NCI-H1694 (cell line): ENCODE results near the gene PSMD1.
A peak's percentile ranks its signal among the peaks of the same experiment; 100 is the strongest.
"Not testable (repeated sequence)": the region's sequence is repeated elsewhere in the genome, so short reads cannot be mapped to it uniquely, and the experiment has no call there.

Source experiments
- DNase-seq: peaks from one replicate; lab custom pipeline; 2025; lab: John Stamatoyannopoulos, UW

PSMD1 gene

DNA sequence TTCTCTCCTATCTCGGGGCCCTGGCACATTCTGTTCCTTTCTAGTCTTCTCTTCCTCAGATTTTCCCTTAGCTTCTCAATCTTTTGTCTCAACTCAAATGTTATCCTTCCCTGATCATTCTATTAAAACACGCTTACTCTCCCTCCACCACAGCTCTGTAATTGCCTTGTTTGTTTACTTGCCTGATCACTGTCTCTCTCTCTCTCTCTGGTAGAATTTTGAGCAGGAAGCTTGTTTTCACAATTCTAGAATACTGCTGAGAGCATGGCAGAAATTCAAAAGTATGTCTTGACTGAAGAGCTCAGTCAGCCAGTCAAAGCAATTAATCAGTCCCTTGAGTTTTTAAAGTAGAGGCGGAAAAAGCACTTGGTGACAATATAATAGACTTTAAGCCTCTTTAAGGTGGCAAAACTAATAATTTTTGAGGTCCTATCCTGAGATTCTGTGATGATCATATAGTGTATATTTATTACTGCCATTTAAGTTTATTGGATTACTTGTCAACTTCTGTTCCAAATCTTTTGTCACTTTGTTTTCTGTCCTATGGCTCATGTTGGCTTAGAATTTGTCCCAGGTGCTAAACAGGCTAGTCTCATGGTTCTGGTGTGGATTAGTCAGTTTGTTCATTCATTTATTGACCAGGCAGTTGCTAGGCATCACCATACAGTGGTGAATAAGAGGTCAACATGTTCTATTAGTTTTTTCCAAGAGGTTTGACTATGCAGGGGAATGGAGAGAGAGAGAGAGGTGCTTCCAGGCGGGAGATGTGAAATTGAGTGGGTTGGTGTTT is 2.3 kb downstream of the PSMD1 start:
- DNase-seq, result no peak

DNA sequence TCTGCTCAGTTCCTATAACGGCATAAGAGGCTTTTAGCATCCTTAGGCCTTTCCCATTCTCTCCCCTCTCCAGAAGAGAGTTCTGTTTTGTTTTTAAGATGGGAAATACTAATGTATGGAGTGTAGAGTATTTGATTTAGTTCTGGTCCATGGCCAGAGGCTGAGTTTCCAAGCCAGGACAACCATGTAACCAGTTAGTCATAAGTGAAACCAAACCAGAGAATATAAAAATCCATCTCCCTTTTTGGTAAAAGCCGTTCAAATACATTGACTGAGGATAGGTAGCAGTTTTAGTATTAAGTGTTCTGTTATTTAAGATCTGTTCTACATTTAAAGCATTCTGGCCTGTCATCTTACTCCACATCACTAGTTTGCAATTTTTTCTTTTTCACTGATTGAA is 3.1 kb downstream of the PSMD1 start:
- DNase-seq, result no peak

DNA sequence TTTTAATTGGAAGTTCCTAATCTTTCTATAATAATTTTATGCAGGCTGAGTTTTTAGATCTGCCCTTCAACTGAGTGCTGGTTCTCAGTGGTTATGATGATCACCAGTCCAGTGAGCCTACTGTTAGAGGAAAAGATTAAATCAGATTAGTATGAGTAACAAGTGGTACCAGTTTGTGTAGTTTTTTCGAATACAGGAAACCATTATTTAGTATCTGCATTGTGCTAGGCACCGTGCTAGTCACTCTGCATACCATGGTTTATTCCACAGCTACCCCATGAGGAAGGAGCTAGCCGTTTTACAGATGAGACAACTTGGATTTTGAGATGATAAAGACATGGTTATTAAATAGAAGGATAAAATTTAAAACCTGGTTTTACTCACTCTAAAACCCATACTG is 6.1 kb downstream of the PSMD1 start:
- DNase-seq, result no peak

DNA sequence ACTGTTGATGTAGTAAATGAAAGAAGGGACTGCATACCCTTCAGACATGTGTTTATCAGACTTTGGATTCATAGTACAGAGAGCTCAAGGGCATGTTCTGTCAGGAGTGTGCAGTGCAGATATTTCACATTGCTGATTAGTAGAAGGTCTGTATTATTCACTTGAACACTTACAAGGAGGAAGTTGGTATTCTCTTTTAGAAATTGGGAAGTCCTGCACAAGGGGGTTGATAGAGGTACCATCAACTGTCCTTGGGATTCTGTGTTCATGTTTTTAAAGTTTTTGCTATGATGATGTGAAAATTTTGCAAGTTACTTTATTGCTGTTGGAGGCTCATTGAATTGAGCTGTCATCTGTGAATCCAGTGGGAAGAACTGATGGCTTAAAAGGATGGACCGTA is 6.7 kb downstream of the PSMD1 start:
- DNase-seq, result no peak

DNA sequence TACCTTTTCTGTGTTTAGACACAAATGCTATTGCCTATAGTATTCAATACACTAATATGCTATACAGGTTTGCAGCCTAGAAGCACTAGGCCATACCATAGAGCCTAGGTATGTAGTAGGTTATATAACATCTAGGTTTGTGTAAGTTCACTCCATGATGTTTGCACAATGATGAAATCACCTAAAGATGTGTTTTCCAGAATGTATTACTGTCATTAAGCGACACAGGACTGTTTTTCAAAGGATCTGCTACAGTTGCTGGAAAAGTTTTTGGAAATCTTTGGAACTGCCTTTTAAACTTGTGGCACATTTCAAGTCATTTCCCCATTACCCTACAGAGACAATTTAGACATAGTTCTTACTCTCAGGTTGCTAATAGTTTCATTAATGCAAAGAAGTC is 9.3 kb downstream of the PSMD1 start:
- DNase-seq, result no peak

DNA sequence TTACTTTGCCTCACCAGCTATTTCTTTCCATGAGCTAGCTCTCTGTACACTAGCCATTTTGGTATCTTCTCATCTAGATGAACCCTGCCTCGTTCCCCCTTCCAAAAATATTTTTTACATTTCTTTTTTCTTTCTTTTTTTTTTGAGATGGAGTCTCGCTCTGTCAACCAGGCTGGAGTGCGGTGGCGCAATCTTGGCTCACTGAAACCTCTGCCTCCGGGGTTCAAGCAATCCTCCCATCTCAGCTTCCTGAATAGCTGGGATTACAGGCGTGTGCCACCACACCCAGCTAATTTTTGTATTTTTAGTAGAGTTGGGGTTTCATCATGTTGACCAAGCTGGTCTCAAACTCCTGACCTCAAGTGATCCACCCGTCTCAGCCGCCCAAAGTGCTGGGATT is 10.9 kb downstream of the PSMD1 start:
- DNase-seq, result not testable (repeated sequence)

DNA sequence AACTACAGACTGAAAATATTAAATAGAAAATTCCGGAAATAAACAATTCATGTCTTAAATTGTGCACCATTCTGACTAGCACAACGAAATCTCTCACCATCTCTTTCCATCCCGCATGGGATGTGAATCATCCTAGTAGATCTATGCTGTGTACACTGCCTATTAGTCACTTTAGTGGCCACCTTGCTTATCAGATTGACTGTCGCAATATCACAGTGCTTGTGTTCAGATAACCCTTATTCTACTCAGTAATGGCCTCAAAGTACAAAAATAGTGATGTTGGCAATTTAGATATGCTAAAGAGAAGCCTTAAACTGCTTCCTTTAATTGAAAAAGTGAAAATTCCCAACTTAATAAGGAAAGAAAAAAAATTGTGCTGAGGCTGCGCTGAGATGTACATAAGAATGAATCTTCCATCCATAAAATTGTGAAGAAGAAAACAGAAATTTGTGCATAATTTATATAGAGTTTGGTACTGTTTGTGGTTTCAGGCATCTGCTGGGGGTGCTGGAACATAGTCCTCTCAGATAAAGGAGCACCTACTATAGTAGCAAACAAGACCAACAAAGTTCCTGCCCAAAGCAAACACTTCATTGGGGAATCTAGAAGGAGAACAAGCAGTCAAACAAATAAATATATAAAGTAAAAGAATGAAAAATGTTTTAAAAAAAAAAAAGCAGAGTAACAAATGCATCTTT is 12.0 kb downstream of the PSMD1 start:
- no peak for DNase-seq

DNA sequence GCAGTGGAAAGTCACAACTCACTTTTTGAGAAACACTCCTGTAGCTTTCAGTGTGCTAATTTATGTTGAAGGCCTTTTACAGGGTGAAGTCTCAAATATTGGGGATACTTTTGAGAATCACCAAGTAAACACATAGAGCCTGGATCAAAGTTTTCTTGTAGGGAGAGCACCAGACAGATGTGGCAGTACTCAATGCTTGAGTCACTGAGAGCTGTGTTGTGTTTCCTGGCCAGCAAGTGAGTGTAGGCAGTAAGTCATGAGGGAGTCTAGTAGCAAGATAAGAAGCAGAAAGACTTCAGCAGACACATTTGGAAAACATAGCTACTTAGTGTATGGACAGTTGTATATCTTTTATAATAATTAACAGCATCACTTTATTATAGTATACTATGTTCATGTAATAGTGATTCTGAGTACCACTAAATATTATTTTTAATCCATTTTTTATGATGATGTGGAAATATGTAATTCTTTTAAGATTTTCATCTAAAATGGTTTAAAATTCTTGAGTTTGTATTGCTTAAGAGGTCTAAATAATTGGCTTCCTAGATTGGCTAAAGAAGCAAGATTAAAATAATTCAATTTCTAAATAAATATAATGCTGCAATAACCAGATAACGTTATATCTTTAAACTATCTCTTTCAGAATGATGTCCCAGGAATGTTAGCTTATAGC is 12.8 kb downstream of the PSMD1 start:
- no peak for DNase-seq

DNA sequence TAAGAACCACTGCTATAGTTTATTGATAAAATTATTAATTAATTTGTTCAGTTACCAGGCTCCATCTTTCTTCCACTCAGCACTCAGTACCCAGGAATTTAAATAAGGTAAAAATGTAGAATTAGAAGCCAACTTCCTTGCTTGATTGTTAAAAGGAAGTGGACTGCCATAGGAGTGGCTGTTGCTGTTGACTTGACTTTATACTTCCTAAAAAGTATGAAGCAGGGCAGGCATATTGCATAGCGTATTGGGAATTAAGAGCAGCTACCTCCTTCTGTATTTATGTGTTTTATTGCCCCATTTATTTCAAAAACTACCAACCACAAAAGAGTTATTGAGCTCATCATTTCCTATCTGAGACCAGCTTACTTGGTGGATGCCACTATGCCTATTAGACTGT is 27.9 kb downstream of the PSMD1 start:
- no peak for DNase-seq

DNA sequence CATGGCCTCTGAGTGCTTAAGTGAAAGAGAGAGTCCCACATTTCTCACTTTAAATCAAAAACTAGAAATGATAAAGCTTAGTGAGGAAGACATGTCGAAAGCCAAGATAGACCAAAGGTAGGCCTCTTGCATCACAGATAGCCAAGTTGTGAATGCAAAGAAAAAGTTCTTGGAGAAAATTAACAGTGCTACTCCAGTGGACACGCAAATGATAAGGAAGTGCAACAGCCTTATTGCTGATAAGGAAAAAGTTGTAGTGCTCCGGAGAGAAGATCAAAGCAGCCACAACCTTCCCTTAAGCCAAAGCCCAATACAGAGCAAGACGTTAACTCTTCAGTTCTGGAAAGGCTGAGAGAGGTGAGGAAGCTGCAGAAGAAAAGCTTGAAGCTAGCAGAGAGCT is 32.1 kb downstream of the PSMD1 start:
- no peak for DNase-seq

DNA sequence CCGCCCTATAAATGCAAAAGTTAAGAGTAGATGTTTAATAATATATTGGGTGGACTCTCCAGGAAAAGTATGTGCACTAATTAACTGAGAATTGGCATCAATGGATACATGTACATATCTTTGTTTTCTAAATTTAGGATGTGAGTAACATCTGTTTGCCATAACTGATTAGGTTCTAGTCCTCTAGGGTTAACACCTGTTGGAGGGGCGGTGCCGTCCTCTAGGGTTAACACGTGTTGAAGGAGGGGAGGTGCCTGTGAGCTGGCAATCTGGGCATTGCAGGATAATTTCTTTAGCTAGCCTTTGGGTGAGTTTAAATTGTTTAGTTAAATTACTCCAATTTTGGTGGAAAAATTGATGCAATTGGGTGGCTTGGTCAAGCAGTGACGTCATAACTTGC is 37.3 kb downstream of the PSMD1 start:
- no peak for DNase-seq

DNA sequence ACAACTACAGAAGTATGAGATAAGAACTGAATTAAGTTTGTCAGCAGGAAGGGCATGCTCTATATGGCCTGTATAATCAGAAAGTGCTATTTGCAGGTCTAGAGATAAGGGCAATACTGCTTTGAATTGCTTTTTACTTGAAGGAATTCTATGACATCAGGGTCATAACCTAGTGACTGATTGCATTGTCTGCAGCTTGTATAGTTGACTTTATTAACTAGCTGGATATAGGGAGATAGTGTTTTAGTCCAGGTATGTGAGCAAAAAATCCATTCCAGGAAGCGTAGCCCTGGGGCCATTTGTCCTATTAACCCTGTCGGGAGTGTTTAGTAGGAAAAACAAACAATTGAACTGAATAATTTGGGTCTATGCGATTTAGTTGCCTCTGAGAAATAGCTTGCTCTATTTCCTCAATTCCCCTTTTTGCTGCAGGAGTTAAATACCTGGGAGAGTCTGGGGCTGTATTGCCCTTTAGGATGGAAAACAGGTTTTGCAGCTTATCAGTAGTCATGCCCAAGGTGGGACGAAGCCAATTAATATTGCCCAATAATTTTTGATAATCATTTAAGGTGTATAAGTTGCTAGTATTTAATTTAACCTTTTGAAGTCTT is 38.2 kb downstream of the PSMD1 start:
- no peak for DNase-seq

DNA sequence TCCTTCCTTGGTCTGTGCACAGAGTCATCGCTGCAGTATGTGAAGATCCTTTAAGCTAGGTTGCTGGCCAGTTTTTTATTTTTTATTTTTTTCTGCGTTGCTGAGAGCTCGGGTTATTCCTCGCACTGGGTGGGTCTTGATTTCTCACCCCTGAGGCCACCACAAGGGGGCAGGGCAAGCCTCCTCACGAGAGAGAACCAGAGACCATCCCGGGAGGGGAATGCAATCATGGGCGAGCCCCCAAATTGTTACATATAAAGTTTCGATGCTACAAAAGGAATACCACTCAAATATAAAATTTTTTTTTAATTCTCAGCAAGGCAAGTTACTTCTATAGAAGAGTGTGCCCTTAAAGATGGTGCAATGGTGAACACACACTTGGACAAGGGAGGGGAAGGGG is 43.3 kb downstream of the PSMD1 start:
- no peak for DNase-seq

DNA sequence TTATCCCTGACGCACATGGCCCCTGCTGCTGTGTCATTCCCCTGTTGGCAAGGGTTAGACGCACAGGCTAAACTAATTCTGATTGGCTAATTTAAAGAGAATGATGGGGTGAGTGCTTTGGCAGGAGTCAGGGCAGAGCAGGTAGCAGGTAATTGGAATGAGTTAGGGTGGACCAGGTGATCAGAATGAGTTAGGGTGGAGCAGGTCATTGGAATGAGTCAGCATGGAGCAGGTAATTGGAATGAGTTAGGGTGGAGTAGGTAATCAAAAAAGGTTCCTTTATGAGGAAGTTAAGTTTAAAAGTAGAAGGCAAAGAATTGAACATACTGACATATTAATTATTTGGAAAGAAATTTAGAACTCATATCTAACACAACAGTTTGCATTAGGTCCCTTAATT is 43.7 kb downstream of the PSMD1 start:
- DNase-seq, result not testable (repeated sequence)

DNA sequence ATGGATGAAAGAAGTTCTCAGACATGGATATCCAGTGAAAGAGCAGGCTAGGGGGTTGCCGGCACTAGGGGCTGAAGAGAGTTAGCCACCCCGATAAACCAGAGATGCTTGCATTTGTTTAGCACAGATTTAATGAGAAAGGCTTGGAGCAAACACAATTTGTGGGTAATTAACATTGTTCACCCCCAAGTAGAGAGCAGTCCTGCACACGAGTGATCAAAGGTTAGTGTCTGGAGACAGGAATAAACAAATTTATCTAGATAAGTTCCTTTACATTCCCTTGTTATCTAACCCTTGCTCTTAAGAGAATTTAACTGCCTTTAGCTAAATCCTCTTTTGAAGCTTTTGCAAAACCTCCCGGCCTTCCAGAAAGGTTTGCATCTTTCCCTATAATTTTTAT is 44.3 kb downstream of the PSMD1 start:
- no peak for DNase-seq

DNA sequence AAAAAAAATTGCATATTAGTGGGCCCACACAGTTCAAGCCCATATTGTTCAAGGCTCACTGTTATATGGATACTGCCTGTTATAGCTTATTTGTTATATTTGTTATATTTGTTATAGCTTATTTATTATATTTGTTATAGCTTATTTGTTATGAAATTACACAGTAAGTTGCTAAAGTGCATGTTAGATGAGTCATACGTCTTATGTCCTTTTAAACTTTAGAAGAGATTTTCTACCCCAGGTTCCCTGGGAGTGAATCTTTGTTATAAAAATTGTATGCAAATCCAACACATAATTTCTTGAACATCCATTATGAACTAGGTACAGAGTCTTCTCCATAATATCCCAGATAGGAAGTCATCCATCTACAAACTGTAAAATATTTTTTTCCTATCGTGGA is 46.1 kb downstream of the PSMD1 start:
- DNase-seq, result no peak

DNA sequence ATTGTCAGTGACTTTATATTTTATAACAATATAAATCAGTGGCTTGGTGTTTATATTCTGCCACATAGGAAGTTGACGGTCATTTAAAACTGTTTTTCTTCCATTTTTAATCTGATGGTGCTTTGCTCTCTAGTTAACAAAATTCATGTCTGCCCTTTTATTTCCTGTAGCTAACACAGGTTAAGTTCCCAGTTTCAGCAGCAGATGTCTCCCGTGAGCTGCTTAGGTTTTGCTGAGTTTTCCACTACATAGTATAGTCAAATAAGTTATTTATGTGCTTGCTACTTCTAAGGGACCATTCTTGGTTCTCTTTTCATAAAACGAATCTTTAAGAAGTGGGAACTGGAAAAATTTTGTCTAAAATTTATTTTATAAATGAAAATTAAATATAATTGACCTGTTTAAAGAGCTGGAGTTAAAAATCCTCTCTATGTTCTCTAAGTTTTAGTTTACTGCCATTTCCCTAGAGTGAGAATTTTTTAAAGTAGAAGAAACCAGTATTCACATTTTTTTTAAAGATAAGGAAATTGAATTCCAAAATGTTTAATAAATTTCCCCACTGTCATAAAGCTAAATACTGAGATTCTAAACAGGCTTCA is 47.5 kb downstream of the PSMD1 start:
- DNase-seq, result peak; percentile 68

DNA sequence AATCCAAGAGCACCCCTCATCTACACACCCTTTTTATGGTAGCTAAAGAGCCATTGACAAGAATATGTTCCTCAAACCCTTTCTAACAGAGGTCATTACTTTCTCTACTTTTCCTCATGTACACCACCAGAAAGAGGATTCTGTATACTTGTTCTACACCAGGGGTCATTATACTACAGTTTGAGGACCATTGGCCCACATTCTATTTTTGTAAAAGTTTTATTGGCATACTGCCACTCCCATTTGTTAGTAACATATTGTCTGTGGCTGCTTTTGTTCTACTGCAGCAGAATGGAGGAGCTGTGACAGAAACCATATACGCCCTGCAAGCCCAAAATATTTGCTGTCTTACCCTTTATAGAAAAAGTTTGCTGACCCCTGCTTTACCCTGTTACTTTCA is 53.9 kb downstream of the PSMD1 start:
- no peak for DNase-seq

DNA sequence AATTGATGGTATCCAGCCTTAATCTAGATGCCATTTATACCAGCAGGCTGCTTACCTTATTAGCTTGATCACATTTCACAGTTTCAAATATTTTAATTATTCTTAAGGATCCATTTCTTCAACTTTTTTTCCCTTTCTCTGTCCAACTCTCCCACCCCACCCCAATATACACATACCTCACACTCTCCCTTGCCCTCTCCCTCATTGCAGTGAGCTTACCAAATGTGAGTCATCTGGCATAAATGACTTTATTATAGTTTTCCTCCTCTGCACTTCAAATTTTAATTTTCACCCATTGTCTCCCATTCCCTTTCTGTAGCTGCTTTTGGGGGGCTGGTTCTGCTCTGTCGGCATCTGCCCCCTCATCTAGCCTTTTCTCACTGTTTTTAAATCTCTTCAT is 55.3 kb downstream of the PSMD1 start:
- DNase-seq, result no peak

DNA sequence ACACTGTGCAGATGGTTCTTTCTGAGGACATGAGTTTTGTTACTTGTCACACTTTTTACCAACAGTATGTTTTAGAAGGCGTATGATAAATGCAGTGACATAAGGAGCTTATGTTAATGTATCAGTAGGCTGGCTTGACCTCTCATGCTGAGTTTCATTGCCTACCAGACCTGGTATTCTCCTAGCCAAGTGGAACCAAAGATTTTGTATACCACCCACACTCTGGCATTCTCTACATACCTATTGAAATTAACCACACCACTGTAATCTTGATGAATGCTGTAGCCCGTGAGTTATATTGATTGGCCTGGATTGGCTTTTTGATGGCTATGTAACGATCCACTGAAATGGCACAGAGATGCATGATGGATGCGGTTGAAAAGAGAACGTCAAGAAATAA is 56.8 kb downstream of the PSMD1 start:
- DNase-seq, result no peak

DNA sequence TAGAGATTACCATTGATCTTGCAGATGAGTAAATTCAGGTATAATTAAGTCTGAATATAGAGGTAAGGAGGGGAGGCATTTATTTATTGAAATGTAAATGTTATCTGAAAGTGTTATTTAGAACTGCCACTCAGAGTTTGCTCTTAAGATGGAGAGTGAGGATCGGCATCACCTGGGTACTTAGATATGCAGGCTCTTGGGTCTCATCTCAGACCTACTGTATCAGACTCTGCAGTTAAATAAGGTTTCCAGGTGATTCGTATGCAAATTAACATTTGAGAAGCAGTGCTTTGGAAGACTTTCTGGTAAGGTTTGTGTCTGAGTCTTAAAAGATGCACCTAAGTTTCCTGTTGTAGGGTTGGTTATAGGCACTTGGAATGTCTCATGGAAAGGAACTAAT is 59.0 kb downstream of the PSMD1 start:
- DNase-seq, result no peak

DNA sequence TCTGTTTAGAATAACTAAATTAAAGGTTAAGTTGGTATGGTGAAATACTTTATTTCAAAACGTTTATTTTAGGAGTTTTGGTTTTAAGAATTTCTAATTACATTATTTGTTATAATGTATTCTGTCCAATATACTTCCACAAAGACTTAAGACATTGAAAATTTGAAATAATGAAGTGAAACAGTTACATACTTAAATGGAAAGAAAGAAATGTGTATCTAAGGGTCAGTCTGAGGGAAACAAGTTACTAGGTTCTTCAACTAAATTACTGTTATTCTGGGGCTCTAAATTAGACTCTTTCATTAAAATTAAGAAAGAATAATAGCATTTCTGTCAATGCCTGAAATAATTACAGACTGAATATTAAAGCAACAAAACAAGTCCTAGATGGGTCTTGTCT is 60.5 kb downstream of the PSMD1 start:
- no peak for DNase-seq
